GM23338 (cell line): ENCODE data around the gene SPTLC2. TPM values are rescaled to one million over a fixed set of nuclear protein-coding genes. Genes with fewer than 3 reads are reported as not detected.

Experiments
- ATAC-seq: fragments of 200-7000 bp; cut with Tn5 transposase; 3 replicates; pipeline ENCODE4 v1.9.1; 2020
- DNase-seq: peaks from one replicate; pipeline ENCODE4 v3.0.0-alpha.2; 2015; ENCODE audit warnings: low spot score
- H2AFZ ChIP-seq: fragments of 200-600 bp; sonication (generic); 2 replicates; pipeline ENCODE4 v1.8.0; 2016; ENCODE audit warnings: antibody characterized with exemption, mild to moderate bottlenecking, moderate library complexity
- H3F3A ChIP-seq: fragments of 200-600 bp; sonication (generic); replicated peaks from 2 replicates; pipeline ENCODE4 v1.8.0; 2017; ENCODE audit warnings: antibody characterized with exemption, mixed run types, low read depth
- H3K27ac ChIP-seq: fragments of 200-600 bp; sonication (generic); 2 replicates; pipeline ENCODE4 v1.6.1; 2016; ENCODE audit warnings: low read depth
- H3K27me3 ChIP-seq: fragments of 200-600 bp; sonication (generic); 2 replicates; pipeline ENCODE4 v1.8.0; 2016; ENCODE audit warnings: mild to moderate bottlenecking, mixed run types, moderate library complexity; ENCODE audit not compliant: insufficient read depth
- H3K36me3 ChIP-seq: fragments of 200-600 bp; sonication (generic); 2 replicates; pipeline ENCODE4 v1.8.0; 2016; ENCODE audit warnings: mild to moderate bottlenecking; ENCODE audit not compliant: insufficient read depth
- H3K4me1 ChIP-seq: fragments of 200-600 bp; sonication (generic); 2 replicates; pipeline ENCODE4 v1.8.0; 2016; ENCODE audit warnings: mild to moderate bottlenecking, moderate library complexity; ENCODE audit not compliant: insufficient read depth
- H3K4me2 ChIP-seq: fragments of 200-600 bp; sonication (generic); 2 replicates; pipeline ENCODE4 v1.7.1; 2017; ENCODE audit warnings: mixed run types
- H3K4me3 ChIP-seq: fragments of 200-600 bp; sonication (generic); 2 replicates; pipeline ENCODE4 v1.6.1; 2016; ENCODE audit warnings: mixed run types
- H3K79me2 ChIP-seq: fragments of 200-600 bp; sonication (generic); replicated peaks from 2 replicates; pipeline ENCODE4 v1.8.0; 2017; ENCODE audit warnings: mild to moderate bottlenecking; ENCODE audit not compliant: insufficient read depth
- H3K9me2 ChIP-seq: fragments of 200-600 bp; sonication (generic); 2 replicates; pipeline ENCODE4 v1.8.0; 2017; ENCODE audit not compliant: insufficient read depth
- H4K20me1 ChIP-seq: fragments of 200-600 bp; sonication (generic); replicated peaks from 2 replicates; pipeline ENCODE4 v1.8.0; 2017; ENCODE audit warnings: mild to moderate bottlenecking; ENCODE audit not compliant: insufficient read depth
- H3K27ac Mint-ChIP-seq: 2 replicates; pipeline ENCODE4 v1.8.0; 2020; ENCODE audit warnings: inconsistent platforms, mild to moderate bottlenecking, moderate library complexity, mixed read lengths
- H3K27me3 Mint-ChIP-seq: 3 replicates; pipeline ENCODE4 v1.8.0; 2022; ENCODE audit warnings: low read depth, mild to moderate bottlenecking, moderate library complexity, mixed read lengths, inconsistent platforms; ENCODE audit not compliant: insufficient read depth, poor library complexity
- H3K36me3 Mint-ChIP-seq: 3 replicates; pipeline ENCODE4 v1.8.0; 2021; ENCODE audit warnings: low read depth, mild to moderate bottlenecking, inconsistent platforms, moderate library complexity, mixed read lengths
- H3K4me1 Mint-ChIP-seq: 3 replicates; pipeline ENCODE4 v1.8.0; 2020; ENCODE audit warnings: mild to moderate bottlenecking, inconsistent platforms, mixed read lengths
- H3K4me3 Mint-ChIP-seq: 3 replicates; pipeline ENCODE4 v1.8.0; 2021; ENCODE audit warnings: moderate library complexity, mild to moderate bottlenecking, inconsistent platforms, mixed read lengths
- H3K9me3 Mint-ChIP-seq: 3 replicates; pipeline ENCODE4 v1.8.0; 2020; ENCODE audit warnings: moderate library complexity, mild to moderate bottlenecking, inconsistent platforms, mixed read lengths
- CREB1 ChIP-seq: fragments of 250-450 bp; sonication (Bioruptor Pico); IDR thresholded peaks from 2 replicates; pipeline ENCODE4 v1.5.0; 2020; ENCODE audit warnings: low read depth, mild to moderate bottlenecking, moderate library complexity
- EZH2 ChIP-seq: fragments of 200-600 bp; sonication (generic); IDR thresholded peaks from one replicate; pipeline ENCODE4 v1.8.0; 2017; ENCODE audit warnings: antibody characterized with exemption, mild to moderate bottlenecking, low read depth; ENCODE audit not compliant: unreplicated experiment
- NANOG ChIP-seq: IDR thresholded peaks from 2 replicates; pipeline ENCODE4 v1.6.1; 2016; ENCODE audit warnings: antibody characterized with exemption, borderline replicate concordance
- STAT1 ChIP-seq: IDR thresholded peaks from one replicate; pipeline ENCODE4 v1.6.1; 2016; ENCODE audit warnings: antibody characterized with exemption; ENCODE audit not compliant: unreplicated experiment
- ZNF114 ChIP-seq: fragments of 250-450 bp; sonication (Bioruptor Pico); IDR thresholded peaks from 2 replicates; pipeline ENCODE4 v1.5.0; 2020; ENCODE audit warnings: mild to moderate bottlenecking, moderate library complexity
- polyA plus RNA-seq: library from polyadenylated mRNA; unstranded; fragments of >200 nt; fragmentation: Nextera tagmentation; extraction: Ambion mirVana; gene quantifications from 2 replicates; pipeline ENCODE4 v1.2.1, GENCODE V29; 2016
- total RNA-seq: library from RNA; depleted of rRNA; stranded (reverse); fragments of >200 nt; shearing (Covaris generic); gene quantifications from 2 replicates; pipeline ENCODE4 v1.2.3, GENCODE V29; 2014
- TF ChIP-seq, protein P1 (sequence below), 2 experiments: fragments of 200-600 bp in 1 of 2; sonication (generic) in 1 of 2; conservative IDR thresholded peaks; 2 replicates each; pipeline versions ENCODE4 v1.5.1 to v1.6.1; 2016 to 2017; ENCODE audit warnings: antibody characterized with exemption in 2 of 2, low read depth in 2 of 2, mild to moderate bottlenecking in 2 of 2, moderate library complexity in 1 of 2
- TF ChIP-seq, protein P2 (sequence below): fragments of 250-450 bp; sonication (Bioruptor Pico); IDR thresholded peaks from 2 replicates; pipeline ENCODE4 v1.5.0; 2020; ENCODE audit warnings: mild to moderate bottlenecking, moderate library complexity
- TF ChIP-seq, protein P3 (sequence below): IDR thresholded peaks from 2 replicates; pipeline ENCODE4 v1.6.1; 2016; ENCODE audit warnings: antibody characterized with exemption

SPTLC2 gene
- total and polyA plus RNA-seq, 2 experiments from 2014 or later = 22.3 to 38.9 TPM

DNA sequence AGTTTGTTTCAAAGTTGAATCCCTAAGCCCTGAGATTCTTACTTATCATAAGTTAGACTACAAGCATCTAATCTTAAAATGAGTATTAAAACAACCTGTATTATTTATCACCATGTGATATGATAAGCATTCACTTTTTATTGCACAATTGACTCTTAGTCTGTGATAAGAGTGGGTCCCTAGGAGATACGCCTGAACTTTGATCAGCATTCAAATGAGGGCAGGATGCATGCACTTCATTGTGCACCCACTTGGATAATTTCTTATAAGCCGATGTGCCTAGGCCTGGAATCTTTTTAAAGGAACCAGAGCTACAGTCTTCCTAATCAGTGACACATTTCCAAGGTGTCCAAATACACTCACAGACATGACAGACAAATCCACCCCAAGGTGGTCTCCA, 31.4 kb upstream of the SPTLC2 start:
- Histone ChIP-seq H3K79me2 (no peaks in the 10 kb centered on the region), H3K27me3 (no peaks in the 10 kb centered on the region), H2AFZ (no peak overlapping the region), H3K36me3 (no peaks in the 10 kb centered on the region), H3K4me2 (no peak overlapping the region), H3K9me2 (no peaks in the 10 kb centered on the region), H3F3A (no peaks in the 10 kb centered on the region), H3K4me1 (no peaks in the 10 kb centered on the region), H3K4me3 (no peak overlapping the region), H3K27ac (no peak overlapping the region), H4K20me1 (no peaks in the 10 kb centered on the region)
- ATAC-seq (no peak), DNase-seq (no peak)
- Mint-ChIP-seq H3K27me3 (no peaks in the 10 kb centered on the region), H3K36me3 (no peaks in the 10 kb centered on the region), H3K27ac (no peak overlapping the region), H3K4me3 (no peak overlapping the region), H3K4me1 (no peaks in the 10 kb centered on the region), H3K9me3 (peaks cover 3% of the 10 kb centered on the region; the same call in 2 of the 3 replicates)
- TF ChIP-seq STAT1 (no peak), EZH2 (no peak), NANOG (no peak), ZNF114 (CRISPR knock-in tag) (no peak), CREB1 (CRISPR knock-in tag) (no peak)
- TF ChIP-seq, protein P1, sequence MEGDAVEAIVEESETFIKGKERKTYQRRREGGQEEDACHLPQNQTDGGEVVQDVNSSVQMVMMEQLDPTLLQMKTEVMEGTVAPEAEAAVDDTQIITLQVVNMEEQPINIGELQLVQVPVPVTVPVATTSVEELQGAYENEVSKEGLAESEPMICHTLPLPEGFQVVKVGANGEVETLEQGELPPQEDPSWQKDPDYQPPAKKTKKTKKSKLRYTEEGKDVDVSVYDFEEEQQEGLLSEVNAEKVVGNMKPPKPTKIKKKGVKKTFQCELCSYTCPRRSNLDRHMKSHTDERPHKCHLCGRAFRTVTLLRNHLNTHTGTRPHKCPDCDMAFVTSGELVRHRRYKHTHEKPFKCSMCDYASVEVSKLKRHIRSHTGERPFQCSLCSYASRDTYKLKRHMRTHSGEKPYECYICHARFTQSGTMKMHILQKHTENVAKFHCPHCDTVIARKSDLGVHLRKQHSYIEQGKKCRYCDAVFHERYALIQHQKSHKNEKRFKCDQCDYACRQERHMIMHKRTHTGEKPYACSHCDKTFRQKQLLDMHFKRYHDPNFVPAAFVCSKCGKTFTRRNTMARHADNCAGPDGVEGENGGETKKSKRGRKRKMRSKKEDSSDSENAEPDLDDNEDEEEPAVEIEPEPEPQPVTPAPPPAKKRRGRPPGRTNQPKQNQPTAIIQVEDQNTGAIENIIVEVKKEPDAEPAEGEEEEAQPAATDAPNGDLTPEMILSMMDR (conservative IDR thresholded peaks at IDR 0.05; ENCODE audit: low read depth in 2 of 2) = no peak
- TF ChIP-seq, protein P2, sequence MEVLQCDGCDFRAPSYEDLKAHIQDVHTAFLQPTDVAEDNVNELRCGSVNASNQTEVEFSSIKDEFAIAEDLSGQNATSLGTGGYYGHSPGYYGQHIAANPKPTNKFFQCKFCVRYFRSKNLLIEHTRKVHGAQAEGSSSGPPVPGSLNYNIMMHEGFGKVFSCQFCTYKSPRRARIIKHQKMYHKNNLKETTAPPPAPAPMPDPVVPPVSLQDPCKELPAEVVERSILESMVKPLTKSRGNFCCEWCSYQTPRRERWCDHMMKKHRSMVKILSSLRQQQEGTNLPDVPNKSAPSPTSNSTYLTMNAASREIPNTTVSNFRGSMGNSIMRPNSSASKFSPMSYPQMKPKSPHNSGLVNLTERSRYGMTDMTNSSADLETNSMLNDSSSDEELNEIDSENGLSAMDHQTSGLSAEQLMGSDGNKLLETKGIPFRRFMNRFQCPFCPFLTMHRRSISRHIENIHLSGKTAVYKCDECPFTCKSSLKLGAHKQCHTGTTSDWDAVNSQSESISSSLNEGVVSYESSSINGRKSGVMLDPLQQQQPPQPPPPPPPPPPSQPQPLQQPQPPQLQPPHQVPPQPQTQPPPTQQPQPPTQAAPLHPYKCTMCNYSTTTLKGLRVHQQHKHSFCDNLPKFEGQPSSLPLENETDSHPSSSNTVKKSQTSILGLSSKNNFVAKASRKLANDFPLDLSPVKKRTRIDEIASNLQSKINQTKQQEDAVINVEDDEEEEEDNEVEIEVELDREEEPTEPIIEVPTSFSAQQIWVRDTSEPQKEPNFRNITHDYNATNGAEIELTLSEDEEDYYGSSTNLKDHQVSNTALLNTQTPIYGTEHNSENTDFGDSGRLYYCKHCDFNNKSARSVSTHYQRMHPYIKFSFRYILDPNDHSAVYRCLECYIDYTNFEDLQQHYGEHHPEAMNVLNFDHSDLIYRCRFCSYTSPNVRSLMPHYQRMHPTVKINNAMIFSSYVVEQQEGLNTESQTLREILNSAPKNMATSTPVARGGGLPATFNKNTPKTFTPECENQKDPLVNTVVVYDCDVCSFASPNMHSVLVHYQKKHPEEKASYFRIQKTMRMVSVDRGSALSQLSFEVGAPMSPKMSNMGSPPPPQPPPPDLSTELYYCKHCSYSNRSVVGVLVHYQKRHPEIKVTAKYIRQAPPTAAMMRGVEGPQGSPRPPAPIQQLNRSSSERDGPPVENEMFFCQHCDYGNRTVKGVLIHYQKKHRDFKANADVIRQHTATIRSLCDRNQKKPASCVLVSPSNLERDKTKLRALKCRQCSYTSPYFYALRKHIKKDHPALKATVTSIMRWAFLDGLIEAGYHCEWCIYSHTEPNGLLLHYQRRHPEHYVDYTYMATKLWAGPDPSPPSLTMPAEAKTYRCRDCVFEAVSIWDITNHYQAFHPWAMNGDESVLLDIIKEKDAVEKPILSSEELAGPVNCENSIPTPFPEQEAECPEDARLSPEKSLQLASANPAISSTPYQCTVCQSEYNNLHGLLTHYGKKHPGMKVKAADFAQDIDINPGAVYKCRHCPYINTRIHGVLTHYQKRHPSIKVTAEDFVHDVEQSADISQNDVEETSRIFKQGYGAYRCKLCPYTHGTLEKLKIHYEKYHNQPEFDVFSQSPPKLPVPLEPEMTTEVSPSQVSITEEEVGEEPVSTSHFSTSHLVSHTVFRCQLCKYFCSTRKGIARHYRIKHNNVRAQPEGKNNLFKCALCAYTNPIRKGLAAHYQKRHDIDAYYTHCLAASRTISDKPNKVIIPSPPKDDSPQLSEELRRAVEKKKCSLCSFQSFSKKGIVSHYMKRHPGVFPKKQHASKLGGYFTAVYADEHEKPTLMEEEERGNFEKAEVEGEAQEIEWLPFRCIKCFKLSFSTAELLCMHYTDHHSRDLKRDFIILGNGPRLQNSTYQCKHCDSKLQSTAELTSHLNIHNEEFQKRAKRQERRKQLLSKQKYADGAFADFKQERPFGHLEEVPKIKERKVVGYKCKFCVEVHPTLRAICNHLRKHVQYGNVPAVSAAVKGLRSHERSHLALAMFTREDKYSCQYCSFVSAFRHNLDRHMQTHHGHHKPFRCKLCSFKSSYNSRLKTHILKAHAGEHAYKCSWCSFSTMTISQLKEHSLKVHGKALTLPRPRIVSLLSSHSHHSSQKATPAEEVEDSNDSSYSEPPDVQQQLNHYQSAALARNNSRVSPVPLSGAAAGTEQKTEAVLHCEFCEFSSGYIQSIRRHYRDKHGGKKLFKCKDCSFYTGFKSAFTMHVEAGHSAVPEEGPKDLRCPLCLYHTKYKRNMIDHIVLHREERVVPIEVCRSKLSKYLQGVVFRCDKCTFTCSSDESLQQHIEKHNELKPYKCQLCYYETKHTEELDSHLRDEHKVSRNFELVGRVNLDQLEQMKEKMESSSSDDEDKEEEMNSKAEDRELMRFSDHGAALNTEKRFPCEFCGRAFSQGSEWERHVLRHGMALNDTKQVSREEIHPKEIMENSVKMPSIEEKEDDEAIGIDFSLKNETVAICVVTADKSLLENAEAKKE (CRISPR knock-in tag) = no peak
- TF ChIP-seq, protein P3, sequence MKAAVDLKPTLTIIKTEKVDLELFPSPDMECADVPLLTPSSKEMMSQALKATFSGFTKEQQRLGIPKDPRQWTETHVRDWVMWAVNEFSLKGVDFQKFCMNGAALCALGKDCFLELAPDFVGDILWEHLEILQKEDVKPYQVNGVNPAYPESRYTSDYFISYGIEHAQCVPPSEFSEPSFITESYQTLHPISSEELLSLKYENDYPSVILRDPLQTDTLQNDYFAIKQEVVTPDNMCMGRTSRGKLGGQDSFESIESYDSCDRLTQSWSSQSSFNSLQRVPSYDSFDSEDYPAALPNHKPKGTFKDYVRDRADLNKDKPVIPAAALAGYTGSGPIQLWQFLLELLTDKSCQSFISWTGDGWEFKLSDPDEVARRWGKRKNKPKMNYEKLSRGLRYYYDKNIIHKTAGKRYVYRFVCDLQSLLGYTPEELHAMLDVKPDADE = no peak
